Esophagus muscularis mucosa (tissue), 4 donors: ENCODE data around the gene ATP4B. TPM values are rescaled to one million over a fixed set of nuclear protein-coding genes. Genes with fewer than 3 reads are reported as not detected.
"Not testable (repeated sequence)": the region's sequence is repeated elsewhere in the genome, so short reads cannot be mapped to it uniquely, and the experiment has no call there.

Experiments
- DNase-seq: peaks from one replicate; pipeline ENCODE4 v3.0.0-alpha.2; 2017; ENCODE audit errors: extremely low spot score
- H3K27ac ChIP-seq, 4 donors: fragments of 200-600 bp; sonication (generic); replicated peaks in 1 of 4; 1 replicate in 3 of 4; 2 replicates in 1 of 4; pipeline ENCODE4 v1.5.1; 2016 to 2019; ENCODE audit warnings: mild to moderate bottlenecking in 1 of 4
- H3K27me3 ChIP-seq, 4 donors: fragments of 200-600 bp; sonication (generic); one replicate each; pipeline versions ENCODE4 v1.5.1 to v1.6.0; 2016 to 2019
- H3K36me3 ChIP-seq, 4 donors: fragments of 200-600 bp; sonication (generic); one replicate each; pipeline ENCODE4 v1.5.1; 2016 to 2019
- H3K4me1 ChIP-seq, 4 donors: fragments of 200-600 bp; sonication (generic); one replicate each; pipeline ENCODE4 v1.5.1; 2016 to 2019
- H3K4me3 ChIP-seq, 4 donors: fragments of 200-600 bp; sonication (generic); 1 replicate in 2 of 4; 2 replicates in 2 of 4; pipeline ENCODE4 v1.5.1; 2016 to 2019; ENCODE audit warnings: mild to moderate bottlenecking in 4 of 4, moderate library complexity in 1 of 4
- H3K9me3 ChIP-seq, 4 donors: fragments of 200-600 bp; sonication (generic); 1 replicate in 3 of 4; 2 replicates in 1 of 4; pipeline ENCODE4 v1.5.1; 2016 to 2019
- CTCF ChIP-seq, 3 experiments: fragments of 200-600 bp in 2 of 3; fragments of 450-650 bp in 1 of 3; sonication (generic) in 2 of 3; IDR thresholded peaks; one replicate each; pipeline ENCODE4 v1.5.1; 2017 to 2019; ENCODE audit warnings: antibody characterized with exemption in 3 of 3, mild to moderate bottlenecking in 2 of 3, moderate library complexity in 1 of 3
- EP300 ChIP-seq: sonication (generic); formaldehyde crosslinking; IDR thresholded peaks from one replicate; pipeline ENCODE4 v1.6.1; 2017; ENCODE audit warnings: antibody characterized with exemption
- POLR2A ChIP-seq: fragments of 450-650 bp; IDR thresholded peaks from one replicate; pipeline ENCODE4 v1.6.1; 2017; ENCODE audit warnings: antibody characterized with exemption, moderate library complexity, mild to moderate bottlenecking, low read depth
- POLR2AphosphoS5 ChIP-seq, 2 donors: sonication (generic); formaldehyde crosslinking; IDR thresholded peaks; one replicate each; pipeline ENCODE4 v1.6.1; 2017; ENCODE audit warnings: antibody characterized with exemption in 2 of 2
- WGBS: methylation state at CpG from one replicate; pipeline ENCODE4 v1.1.5; 2018; 5-methylcytosine and 5-hydroxymethylcytosine counted together
- intact Hi-C: fragments of 100-400 bp; cut with DNase I; formaldehyde crosslinking; loops from one replicate; pipeline ENCODE4 v1.15.1; 2023
- total RNA-seq, 4 donors: library from RNA; depleted of rRNA; stranded (reverse); fragments of >200 nt; gene quantifications; one replicate each; pipeline versions ENCODE4 v1.1.0 to v1.2.1, GENCODE V29; 2016

The ATP4B gene
- total RNA-seq, 4 donors from 2014 or later = not detected

GRCh38 chr13:113628291-113629270, 29.4 kb downstream of the ATP4B start:
- H3K9me3 ChIP-seq = no peaks in the 10 kb centered on the region
- no peak overlapping the region for H3K4me3 ChIP-seq
- TF ChIP-seq EP300 (no peak), POLR2AphosphoS5 (IDR thresholded peaks at IDR 0.05) (no peak), POLR2A (no peak), CTCF (IDR thresholded peaks at IDR 0.05) (no peak)
- H3K4me1 ChIP-seq = no peaks in the 10 kb centered on the region
- no peaks in the 10 kb centered on the region for H3K27me3 ChIP-seq
- WGBS = 83% methylated on average over 29 of the region's 30 CpGs
- H3K36me3 ChIP-seq = peaks cover 4 to 56% (median 36%) of the 10 kb centered on the region in 4 donors
- H3K27ac ChIP-seq = no peak overlapping the region
- intact Hi-C loops = no loop called here
- DNase-seq = no peak

DNA sequence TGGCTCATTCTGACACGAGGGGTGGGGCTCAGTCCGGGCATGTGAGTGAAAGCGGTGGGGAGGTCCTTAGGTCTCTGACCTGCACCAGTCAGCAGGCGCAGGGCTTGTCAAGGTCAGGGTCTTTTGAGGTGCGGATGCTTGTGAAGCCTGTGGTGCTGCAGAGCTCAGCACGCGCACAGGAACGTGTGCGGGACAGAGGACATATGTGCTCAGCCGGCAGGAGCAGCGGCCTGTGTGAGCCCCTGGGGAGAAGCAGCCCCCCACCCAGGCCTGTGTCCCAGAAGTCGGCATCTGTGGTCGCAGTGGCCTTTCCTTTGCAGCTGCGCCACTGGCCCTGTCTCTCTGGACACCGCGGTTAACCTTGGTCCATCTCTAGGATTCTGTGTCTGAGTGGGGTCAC, 30.9 kb downstream of the ATP4B start:
- DNase-seq = no peak
- peaks cover 0 to 52% (median 37%) of the 10 kb centered on the region in 4 donors for H3K36me3 ChIP-seq
- H3K4me1 ChIP-seq = no peaks in the 10 kb centered on the region
- no peak overlapping the region for H3K4me3 ChIP-seq
- no peak for TF ChIP-seq POLR2A
- TF ChIP-seq EP300 = no peak
- no peak for TF ChIP-seq POLR2AphosphoS5 (IDR thresholded peaks at IDR 0.05)
- no peak for TF ChIP-seq CTCF (IDR thresholded peaks at IDR 0.05)
- intact Hi-C loops = no loop called here
- no peaks in the 10 kb centered on the region for H3K9me3 ChIP-seq
- WGBS = 91% methylated on average over 12 of the region's 16 CpGs
- H3K27me3 ChIP-seq = no peaks in the 10 kb centered on the region
- no peak overlapping the region for H3K27ac ChIP-seq

GRCh38 chr13:113625965-113626721, 31.9 kb downstream of the ATP4B start:
- no peak overlapping the region for H3K27ac ChIP-seq
- H3K4me3 ChIP-seq = no peak overlapping the region
- peaks cover 0 to 42% (median 29%) of the 10 kb centered on the region in 4 donors for H3K36me3 ChIP-seq
- no peaks in the 10 kb centered on the region for H3K27me3 ChIP-seq
- TF ChIP-seq POLR2A (no peak), POLR2AphosphoS5 (IDR thresholded peaks at IDR 0.05) (no peak), CTCF (IDR thresholded peaks at IDR 0.05) (no peak), EP300 (no peak)
- H3K4me1 ChIP-seq = no peaks in the 10 kb centered on the region
- no peaks in the 10 kb centered on the region for H3K9me3 ChIP-seq
- intact Hi-C loops = no loop called here
- DNase-seq = no peak
- WGBS = 83% methylated on average over 24 of the region's 24 CpGs

DNA sequence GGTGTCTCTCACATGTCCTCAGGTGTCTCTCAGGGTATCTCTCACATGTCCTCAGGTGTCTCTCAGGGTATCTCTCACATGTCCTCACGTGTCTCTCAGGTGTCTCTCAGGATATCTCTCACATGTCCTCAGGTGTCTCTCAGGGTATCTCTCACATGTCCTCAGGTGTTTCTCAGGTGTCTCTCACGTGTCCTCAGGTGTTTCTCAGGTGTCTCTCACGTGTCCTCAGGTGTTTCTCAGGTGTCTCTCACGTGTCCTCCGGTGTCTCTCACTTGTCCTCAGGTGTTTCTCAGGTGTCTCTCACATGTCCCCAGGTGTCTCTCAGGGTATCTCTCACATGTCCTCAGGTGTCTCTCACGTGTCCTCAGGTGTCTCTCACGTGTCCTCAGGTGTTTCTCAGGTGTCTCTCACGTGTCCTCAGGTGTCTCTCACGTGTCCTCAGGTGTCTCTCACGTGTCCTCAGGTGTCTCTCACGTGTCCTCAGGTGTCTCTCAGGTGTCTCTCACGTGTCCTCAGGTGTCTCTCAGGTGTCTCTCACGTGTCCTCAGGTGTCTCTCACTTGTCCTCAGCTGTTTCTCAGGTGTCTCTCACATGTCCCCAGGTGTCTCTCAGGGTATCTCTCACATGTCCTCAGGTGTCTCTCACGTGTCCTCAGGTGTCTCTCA, 33.2 kb downstream of the ATP4B start:
- H3K27me3 ChIP-seq, H3K4me3 ChIP-seq, H3K9me3 ChIP-seq, DNase-seq, H3K4me1 ChIP-seq, H3K27ac ChIP-seq: not testable (repeated sequence)
- H3K36me3 ChIP-seq = peaks cover 0 to 38% (median 29%) of the 10 kb centered on the region in 4 donors
- WGBS = 91% methylated on average over 14 of the region's 14 CpGs
- intact Hi-C loops = loop anchor here (5.0 kb wide), 1 partner anchor 323 kb away; no protein-coding TSS in a partner anchor
